NCI-H345 treated with DMSO at 0.1 percent for 48 hours (cell line): ENCODE data around the gene NIBAN1.
"Not testable (repeated sequence)": the region's sequence is repeated elsewhere in the genome, so short reads cannot be mapped to it uniquely, and the experiment has no call there.

Experiments used
- DNase-seq: peaks from one replicate; lab custom pipeline; 2025; ENCODE audit not compliant: unreplicated experiment; lab: John Stamatoyannopoulos, UW

Gene NIBAN1

GRCh38 chr1:184973272-184974055 is 844 bp downstream of the NIBAN1 start:
- DNase-seq, result peak; percentile 22

DNA sequence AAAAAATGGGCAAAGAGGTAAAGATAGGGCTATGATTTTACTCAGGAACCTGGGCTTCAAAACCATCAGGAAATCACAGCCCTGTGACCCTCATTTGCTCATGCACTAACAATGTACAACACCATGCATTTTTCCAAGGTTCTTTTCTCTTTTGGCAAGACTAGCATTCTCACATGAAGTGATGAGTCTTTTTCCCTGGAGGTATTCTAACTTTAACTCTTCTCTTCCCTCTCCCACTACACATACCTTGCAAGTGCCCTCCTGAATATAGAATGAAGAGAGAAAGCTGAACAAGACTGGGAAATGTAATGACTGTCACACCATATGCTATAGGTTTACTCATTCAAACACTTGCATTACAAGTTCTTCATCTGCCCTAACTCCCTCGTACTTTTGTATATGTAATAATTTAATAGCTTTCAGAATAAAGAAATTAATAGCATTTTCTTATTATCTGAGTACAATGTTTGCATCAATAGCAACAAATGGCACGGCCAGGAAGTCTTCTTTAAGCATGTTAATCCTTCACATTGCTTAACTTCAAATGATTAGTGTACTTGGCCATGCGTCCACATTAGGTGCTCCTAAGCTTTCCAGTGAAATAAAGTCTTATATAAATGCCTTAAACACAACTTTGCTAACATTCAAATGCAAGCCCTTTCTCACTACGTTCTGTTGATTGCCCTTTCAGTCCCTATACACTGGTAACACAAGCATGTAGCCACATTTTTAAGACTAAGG is 1.8 kb downstream of the NIBAN1 start:
- peak; percentile 13 for DNase-seq

GRCh38 chr1:184971522-184972265 is 2.6 kb downstream of the NIBAN1 start:
- no peak for DNase-seq

DNA sequence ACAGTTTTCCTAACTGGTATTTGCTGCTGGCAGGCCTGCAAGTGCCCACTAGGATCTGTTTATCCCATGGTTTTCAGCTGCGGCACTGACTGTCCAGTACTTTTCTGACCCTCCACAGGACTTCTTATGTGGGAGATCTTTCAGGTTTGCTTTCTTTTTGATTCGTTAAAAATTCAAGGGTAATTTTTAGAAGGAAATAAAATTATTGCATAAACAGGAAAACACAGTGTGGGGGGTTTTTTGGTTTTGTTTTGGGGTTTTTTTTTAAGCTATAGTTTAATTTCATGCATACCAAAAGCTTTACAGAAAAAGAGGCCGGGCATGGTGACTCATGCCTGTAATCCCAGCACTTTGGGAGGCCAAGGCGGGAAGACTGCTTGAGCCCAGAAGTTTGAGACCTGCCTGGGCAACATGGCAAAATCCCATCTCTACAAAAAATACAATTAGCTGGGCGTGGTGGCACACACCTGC is 3.6 kb downstream of the NIBAN1 start:
- no peak for DNase-seq

GRCh38 chr1:184966989-184967388 is 7.3 kb downstream of the NIBAN1 start:
- no peak for DNase-seq

- DNase-seq, result no peak
These were observed 8.1 kb downstream of the NIBAN1 start for GRCh38 chr1:184965944-184966860.

GRCh38 chr1:184965439-184965838 is 8.9 kb downstream of the NIBAN1 start:
- no peak for DNase-seq

DNA sequence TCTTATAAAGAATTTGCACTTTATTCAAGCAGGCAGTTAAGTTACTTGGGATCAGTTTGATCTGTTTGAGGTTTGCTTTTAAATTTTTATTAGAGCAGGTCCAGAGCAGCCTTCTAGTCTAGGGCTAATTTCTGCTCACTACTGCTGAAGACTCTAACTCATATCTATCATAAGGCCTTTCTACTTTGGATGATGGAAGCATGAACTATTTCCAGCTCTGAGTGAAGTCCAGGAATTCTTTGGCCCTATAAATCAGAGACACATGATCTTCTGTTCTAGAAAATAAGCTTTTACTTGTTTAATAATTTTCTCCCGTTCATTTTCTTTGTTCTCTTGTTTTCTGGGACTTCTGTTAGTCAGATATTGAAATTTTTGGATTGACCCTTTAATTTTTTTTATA is 14.7 kb downstream of the NIBAN1 start:
- no peak for DNase-seq

DNA sequence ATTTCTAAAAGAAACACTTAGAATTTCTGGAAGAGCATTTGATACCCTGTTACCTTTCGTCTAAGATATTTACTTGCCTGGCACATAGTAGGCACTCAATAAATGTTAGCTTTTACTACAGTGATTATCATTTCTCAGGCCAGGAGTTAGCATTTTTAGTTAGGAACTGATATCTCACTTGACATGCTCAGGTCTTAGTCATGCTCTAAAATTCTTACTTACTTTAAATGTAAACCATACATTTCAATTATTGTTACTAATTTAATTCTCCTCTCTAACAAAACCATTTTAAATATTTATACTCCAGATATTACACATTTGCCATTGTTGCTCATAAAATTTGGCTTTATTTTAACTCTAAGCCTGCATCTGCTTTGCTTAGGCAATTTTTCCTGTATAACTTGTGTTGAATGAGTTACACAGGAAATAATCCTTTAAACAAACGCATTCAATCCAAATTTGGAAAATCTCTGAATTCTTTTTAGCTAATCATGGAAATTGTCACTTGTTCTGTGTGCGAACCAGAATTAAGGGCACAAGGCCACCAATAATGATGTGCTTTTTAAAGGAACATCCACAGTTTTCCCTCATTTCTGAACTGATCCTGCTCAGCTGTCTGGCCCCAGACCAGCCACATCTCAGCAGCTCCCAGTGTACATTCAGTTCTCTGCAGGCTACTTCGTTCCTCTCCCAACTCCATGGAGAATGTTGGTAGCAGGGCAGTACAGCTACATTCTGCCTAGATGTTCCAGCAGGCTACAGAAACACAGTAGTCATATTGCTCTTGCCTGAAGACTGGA is 15.6 kb downstream of the NIBAN1 start:
- DNase-seq, result no peak

GRCh38 chr1:184957901-184958300 is 16.4 kb downstream of the NIBAN1 start:
- not testable (repeated sequence) for DNase-seq

DNA sequence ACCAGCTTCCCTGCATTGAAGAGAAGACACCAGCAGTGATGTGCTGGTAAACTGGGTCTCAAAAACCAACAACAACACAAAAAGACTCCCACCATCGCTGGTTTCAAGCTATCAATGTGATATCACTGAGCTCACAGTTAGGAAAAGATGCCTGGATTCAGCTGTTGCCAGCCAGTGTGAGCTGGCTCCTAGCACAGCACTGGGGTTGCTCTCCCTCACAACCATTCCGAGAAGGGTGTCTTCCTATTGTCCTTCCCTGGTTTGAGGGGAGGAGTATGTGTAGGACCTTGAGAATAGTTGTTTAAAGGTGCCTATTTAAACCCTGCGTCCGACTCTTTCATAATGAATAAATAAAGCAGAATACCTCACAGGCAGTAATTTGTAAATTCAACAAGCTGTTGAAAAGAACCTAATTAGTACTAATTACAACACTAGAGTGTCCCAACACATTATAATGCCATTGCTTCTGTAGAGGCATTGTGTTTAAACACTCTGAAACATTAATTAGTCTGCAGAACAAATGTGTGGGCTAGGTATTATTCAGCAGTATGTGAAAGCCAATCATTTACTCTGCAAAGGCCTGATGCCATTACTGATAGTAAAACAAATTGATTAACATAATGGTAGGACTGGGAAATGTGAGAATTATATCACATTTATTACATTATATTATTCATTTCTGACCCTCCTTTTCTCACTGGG is 17.2 kb downstream of the NIBAN1 start:
- DNase-seq, result no peak

GRCh38 chr1:184954232-184954995 is 19.9 kb downstream of the NIBAN1 start:
- DNase-seq, result no peak

- DNase-seq, result no peak
These were observed 20.6 kb downstream of the NIBAN1 start for GRCh38 chr1:184953600-184954219.

- no peak for DNase-seq
These were observed 21.9 kb downstream of the NIBAN1 start for GRCh38 chr1:184952428-184952827.

DNA sequence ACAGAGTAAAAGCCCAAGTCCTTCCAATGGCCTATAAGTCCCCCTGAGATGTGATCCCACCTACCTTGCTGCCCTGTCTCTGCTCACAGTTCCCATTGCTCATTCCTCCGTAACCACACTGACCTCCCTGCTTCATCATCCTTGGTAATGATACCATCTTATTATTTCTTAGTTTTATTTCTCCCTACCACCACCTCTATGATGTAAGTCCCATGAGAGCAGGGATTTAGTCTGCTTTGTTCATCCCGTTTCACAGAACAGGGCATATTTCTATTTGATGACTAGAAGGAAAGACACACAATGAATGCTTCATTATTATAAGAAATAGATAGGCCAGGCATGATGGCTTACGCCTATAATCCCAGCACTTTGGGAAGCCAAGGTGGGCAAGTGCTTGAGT is 22.5 kb downstream of the NIBAN1 start:
- no peak for DNase-seq

GRCh38 chr1:184950906-184951305 is 23.4 kb downstream of the NIBAN1 start:
- DNase-seq, result no peak

GRCh38 chr1:184950227-184950626 is 24.1 kb downstream of the NIBAN1 start:
- DNase-seq, result no peak
